AG04449 (cell line): ENCODE data around the gene PBX4.

ENCODE experiments used
- CTCF ChIA-PET: fragments of 350-600 bp; formaldehyde crosslinking; extraction: SDS; loops from one replicate; lab custom pipeline; 2021; ENCODE audit warnings: antibody characterized with exemption; lab: Yijun Ruan, JAX
- POLR2A ChIA-PET: fragments of 400-600, 350-600 bp; formaldehyde crosslinking; extraction: SDS; loops from one replicate; lab custom pipeline; 2020; ENCODE audit warnings: antibody characterized with exemption, inconsistent platforms; lab: Yijun Ruan, JAX
- DNase-seq: peaks from one replicate; pipeline ENCODE4 v3.0.0-alpha.2; 2010; ENCODE audit warnings: low read depth, low spot score
- H3K4me3 ChIP-seq: 2 replicates; pipeline ENCODE4 v1.5.1; 2011; ENCODE audit warnings: low read depth, mild to moderate bottlenecking, control low read depth, low read length
- TF ChIP-seq, protein P1 (sequence below): IDR thresholded peaks from one replicate; pipeline ENCODE4 v1.5.1; 2011; ENCODE audit warnings: mild to moderate bottlenecking, moderate library complexity, low read length, control low read depth, inconsistent platforms; ENCODE audit not compliant: insufficient read depth; ENCODE audit errors: missing control alignments

Gene PBX4

GRCh38 chr19:19541616-19542015 is 76.9 kb downstream of the PBX4 start:
- ChIA-PET CTCF (interaction anchor here (1.6 to 3.5 kb wide), 2 partner anchors 9 to 12 kb away, joined by 4 to 29 read pairs; no protein-coding TSS in a partner anchor), POLR2A (no interaction called here)
- TF ChIP-seq, protein P1, sequence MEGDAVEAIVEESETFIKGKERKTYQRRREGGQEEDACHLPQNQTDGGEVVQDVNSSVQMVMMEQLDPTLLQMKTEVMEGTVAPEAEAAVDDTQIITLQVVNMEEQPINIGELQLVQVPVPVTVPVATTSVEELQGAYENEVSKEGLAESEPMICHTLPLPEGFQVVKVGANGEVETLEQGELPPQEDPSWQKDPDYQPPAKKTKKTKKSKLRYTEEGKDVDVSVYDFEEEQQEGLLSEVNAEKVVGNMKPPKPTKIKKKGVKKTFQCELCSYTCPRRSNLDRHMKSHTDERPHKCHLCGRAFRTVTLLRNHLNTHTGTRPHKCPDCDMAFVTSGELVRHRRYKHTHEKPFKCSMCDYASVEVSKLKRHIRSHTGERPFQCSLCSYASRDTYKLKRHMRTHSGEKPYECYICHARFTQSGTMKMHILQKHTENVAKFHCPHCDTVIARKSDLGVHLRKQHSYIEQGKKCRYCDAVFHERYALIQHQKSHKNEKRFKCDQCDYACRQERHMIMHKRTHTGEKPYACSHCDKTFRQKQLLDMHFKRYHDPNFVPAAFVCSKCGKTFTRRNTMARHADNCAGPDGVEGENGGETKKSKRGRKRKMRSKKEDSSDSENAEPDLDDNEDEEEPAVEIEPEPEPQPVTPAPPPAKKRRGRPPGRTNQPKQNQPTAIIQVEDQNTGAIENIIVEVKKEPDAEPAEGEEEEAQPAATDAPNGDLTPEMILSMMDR = no peak

GRCh38 chr19:19540715-19541515 is 77.6 kb downstream of the PBX4 start:
- ChIA-PET CTCF (interaction anchor here (0.7 to 3.5 kb wide), 4 partner anchors 9 to 103 kb away, joined by 4 to 29 read pairs (median 5); no protein-coding TSS in a partner anchor), POLR2A (interaction anchor here (0.7 kb wide), 1 partner anchor 98 kb away, joined by 3 read pairs; no protein-coding TSS in a partner anchor)
- no peak for DNase-seq
- TF ChIP-seq, protein P1 = no peak
- peak overlapping the region; percentile 0; the same call in 1 of the 2 replicates for H3K4me3 ChIP-seq

More at GRCh38 chr19:19541616-19542015, 76.9 kb downstream of the PBX4 start:
- no peak overlapping the region for H3K4me3 ChIP-seq
- no peak for DNase-seq

GRCh38 chr19:19540064-19540714 is 78.3 kb downstream of the PBX4 start:
- no peak for DNase-seq
- ChIA-PET CTCF (interaction anchor here (0.7 to 3.5 kb wide), 4 partner anchors 8 to 104 kb away, joined by 4 to 29 read pairs (median 5); no protein-coding TSS in a partner anchor), POLR2A (interaction anchor here (0.7 kb wide), 1 partner anchor 99 kb away, joined by 3 read pairs; no protein-coding TSS in a partner anchor)
- TF ChIP-seq, protein P1 = no peak
- no peak overlapping the region for H3K4me3 ChIP-seq

DNA sequence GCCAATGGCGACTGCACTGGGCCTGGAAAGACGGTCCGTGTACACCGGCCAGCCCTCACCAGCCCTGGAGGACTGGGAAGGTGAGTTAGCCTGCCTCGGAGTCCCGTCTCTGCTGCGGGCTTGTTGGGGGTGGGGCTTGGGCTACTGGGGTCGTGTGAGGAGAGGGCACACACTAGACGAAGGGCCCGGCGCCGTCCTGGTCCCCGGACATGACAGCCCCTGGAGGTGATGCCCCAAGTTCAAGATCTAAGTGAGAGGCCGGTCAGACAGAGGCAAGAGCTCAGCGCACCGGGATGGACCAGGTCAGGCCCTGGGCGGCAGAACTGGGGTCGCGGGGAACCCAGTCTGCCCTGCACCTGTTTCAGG is 78.8 kb downstream of the PBX4 start:
- TF ChIP-seq, protein P1 = no peak
- DNase-seq = no peak
- ChIA-PET POLR2A (no interaction called here), CTCF (interaction anchor here (1.4 to 12.9 kb wide), 3 partner anchors 14 to 108 kb away, joined by 5 to 279 read pairs (median 29); partner anchors contain the start of gene GMIP)
- H3K4me3 ChIP-seq = no peak overlapping the region

DNA sequence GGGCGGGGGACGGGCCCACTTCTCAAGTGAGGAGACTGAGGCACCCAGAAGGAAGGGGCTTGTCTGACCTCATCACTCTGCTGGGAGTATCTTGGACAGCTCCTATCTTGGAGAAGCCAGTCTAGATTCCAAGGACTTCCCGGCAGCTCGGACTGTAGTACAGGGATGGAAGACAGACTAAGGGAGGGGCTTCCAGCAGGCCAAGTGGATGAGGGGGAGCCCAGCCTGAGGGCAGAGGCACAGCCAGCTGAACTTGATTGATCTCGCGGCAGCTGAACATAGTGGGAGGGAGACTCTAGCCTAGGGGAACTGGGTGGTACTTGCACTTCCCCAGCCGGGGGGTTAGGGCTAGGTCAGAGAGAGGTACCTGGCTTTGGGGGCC is 79.7 kb downstream of the PBX4 start:
- CTCF ChIA-PET = interaction anchor here (3.5 to 12.9 kb wide), 2 partner anchors 15 to 108 kb away, joined by 29 to 279 read pairs; partner anchors contain the start of gene GMIP
- DNase-seq = no peak
- TF ChIP-seq, protein P1 = no peak
- no peak overlapping the region for H3K4me3 ChIP-seq
- POLR2A ChIA-PET = no interaction called here
